Activated T-cell treated with anti-CD3 and anti-CD28 coated beads, Interleukin-2, amount 50 U/mL, for 4 hours (primary cell): ENCODE results near the gene UBE2E1. TPM values are rescaled to one million over a fixed set of nuclear protein-coding genes. Genes with fewer than 3 reads are reported as not detected.
"Not testable (repeated sequence)": the region's sequence is repeated elsewhere in the genome, so short reads cannot be mapped to it uniquely, and the experiment has no call there.

Source experiments
- ATAC-seq, 2 donors: fragments of 200-7000 bp; cut with Tn5 transposase; one replicate each; pipeline ENCODE4 v1.10.0; 2021
- DNase-seq: peaks from one replicate; pipeline ENCODE4 v3.0.0-alpha.2; 2020
- H3K27me3 Mint-ChIP-seq: one replicate; pipeline ENCODE4 v1.8.0; 2021; ENCODE audit warnings: low read depth, mixed read lengths
- H3K36me3 Mint-ChIP-seq: one replicate; pipeline ENCODE4 v1.8.0; 2022; ENCODE audit warnings: mixed read lengths; ENCODE audit not compliant: insufficient read depth
- H3K4me1 Mint-ChIP-seq: one replicate; pipeline ENCODE4 v1.8.0; 2021; ENCODE audit warnings: low read depth, mixed read lengths
- H3K4me3 Mint-ChIP-seq: one replicate; pipeline ENCODE4 v1.8.0; 2021; ENCODE audit warnings: mild to moderate bottlenecking, moderate library complexity, mixed read lengths
- H3K9me3 Mint-ChIP-seq: one replicate; pipeline ENCODE4 v1.8.0; 2021; ENCODE audit warnings: mixed read lengths
- total RNA-seq, 3 donors: library from RNA; stranded (reverse); gene quantifications; one replicate each; pipeline ENCODE4 v1.2.1, GENCODE V29; 2021

The UBE2E1 gene
- total RNA-seq, 3 donors from 2014 or later = 52.9 to 56.3 (median 54.1) TPM

DNA sequence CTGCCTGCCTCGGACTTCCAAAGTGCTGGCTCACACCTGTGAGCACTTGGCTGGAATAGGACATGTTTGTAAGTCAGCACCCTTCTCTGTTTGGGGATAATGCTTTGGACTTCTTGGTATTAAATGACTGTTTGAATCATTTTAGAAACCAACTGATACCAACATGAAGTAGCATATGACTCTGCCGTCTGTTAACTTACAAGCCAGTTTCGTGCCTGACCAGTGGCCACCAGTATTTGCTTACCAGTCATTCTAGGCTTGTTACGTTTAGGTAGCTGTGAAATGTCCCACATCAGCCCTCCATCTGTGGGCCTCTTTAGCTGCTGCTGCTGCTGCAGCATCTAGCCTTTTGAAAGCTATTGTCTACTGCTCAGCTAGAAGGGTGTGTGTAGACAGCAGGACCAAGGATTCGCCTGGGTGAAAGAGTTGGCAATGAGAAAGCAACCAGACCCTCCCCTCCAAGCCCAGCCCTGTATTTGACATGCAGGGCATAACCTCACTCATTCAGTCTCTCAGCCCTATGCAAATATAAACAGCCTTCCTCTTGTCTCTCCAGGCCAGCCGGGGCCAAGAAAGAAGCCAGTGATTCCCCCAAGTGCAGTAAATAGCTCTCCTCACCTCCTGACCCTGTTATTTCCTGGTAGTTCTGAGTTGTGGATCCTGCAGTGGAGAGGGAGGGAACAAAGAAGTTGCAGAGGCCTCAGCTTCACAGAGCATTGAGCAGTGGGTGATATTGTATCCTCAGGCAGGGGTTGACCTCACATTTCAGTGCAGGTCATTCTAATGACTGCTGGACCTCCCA, 60.0 kb downstream of the UBE2E1 start:
- Mint-ChIP-seq H3K4me3 (no peak overlapping the region), H3K9me3 (no peaks in the 10 kb centered on the region), H3K27me3 (no peaks in the 10 kb centered on the region), H3K4me1 (peaks cover 43% of the 10 kb centered on the region), H3K36me3 (peaks cover 12% of the 10 kb centered on the region)
- DNase-seq = no peak
- ATAC-seq = no peak

DNA sequence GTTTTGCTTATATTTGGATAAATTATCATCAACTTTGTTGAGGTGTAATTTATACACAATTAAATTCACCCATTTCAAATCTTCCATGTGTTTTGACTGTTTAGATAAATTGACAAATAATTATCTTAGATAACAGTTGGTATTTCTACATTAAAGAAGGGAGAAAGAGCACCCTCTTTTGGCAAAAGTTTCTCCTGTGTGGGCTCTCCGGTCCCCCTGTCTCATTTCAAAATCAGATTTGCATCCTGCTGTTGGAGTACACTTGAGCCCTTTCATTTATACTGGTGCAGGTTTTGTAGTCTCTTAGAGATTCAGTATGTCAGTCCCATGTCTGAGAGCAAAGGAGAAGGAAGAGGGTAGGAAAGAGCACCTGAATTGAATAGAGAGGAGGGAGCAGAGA, 61.6 kb downstream of the UBE2E1 start:
- Mint-ChIP-seq H3K36me3 (peaks cover 6% of the 10 kb centered on the region), H3K9me3 (no peaks in the 10 kb centered on the region), H3K4me3 (no peak overlapping the region), H3K27me3 (no peaks in the 10 kb centered on the region), H3K4me1 (peaks cover 29% of the 10 kb centered on the region)
- DNase-seq (no peak), ATAC-seq (no peak)

DNA sequence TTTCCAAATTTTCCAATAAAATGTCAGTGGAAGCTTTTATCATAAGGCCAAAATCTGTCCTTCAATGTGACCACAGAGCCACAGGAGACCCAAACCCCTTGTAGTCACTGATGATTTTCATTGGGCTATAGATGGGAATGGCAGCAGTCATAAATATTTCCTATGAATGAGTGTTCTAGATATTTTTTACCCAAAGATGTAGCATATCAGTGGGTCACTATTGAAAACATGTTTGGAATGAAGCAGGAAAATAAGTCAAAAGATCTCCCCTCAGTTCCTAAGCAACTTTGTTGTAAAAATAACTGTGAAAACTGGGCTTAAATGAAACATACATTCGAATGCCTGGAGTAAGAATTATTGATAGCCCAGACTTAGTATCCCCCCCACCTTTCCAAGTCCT, 62.1 kb downstream of the UBE2E1 start:
- H3K36me3 Mint-ChIP-seq = peaks cover 6% of the 10 kb centered on the region
- no peak overlapping the region for H3K4me3 Mint-ChIP-seq
- DNase-seq (no peak), ATAC-seq (no peak)
- H3K4me1 Mint-ChIP-seq = peaks cover 29% of the 10 kb centered on the region
- H3K27me3 Mint-ChIP-seq = no peaks in the 10 kb centered on the region
- no peaks in the 10 kb centered on the region for H3K9me3 Mint-ChIP-seq

DNA sequence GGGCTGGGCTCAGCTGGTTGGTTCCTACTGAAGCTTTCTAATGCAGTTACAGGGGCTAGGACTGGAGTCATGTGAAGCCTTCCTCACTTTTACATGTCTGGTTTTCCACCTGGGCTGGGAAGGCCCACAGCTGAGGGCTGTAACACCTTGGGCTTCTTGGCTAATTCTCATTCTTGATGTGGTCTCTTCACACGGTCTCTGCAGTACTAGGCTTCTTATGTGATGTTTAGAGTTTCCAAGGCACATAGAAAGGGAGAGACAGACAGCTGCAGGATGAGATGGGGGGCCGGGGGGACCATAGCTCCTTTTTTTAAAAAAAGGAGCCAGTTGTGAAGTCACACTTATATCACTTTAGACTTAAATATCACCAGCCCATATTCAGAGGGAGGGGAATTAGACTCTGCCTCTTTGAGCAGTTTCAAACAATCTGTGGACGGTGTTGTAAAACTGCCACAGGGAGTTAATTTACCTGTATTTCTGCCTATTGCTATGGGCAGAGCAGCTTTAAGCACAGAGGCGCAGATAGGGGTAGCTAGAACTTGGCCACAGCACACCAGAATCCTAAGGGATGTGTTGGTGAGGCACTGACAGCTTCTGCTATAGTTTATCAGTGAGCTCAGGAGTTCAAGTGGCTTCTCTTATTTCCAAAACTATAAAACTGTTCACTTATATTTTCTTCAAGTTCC, 64.4 kb downstream of the UBE2E1 start:
- Mint-ChIP-seq H3K36me3 (no peaks in the 10 kb centered on the region), H3K4me3 (no peak overlapping the region), H3K27me3 (no peaks in the 10 kb centered on the region), H3K9me3 (no peaks in the 10 kb centered on the region), H3K4me1 (peaks cover 32% of the 10 kb centered on the region)
- no peak for ATAC-seq
- DNase-seq = no peak

DNA sequence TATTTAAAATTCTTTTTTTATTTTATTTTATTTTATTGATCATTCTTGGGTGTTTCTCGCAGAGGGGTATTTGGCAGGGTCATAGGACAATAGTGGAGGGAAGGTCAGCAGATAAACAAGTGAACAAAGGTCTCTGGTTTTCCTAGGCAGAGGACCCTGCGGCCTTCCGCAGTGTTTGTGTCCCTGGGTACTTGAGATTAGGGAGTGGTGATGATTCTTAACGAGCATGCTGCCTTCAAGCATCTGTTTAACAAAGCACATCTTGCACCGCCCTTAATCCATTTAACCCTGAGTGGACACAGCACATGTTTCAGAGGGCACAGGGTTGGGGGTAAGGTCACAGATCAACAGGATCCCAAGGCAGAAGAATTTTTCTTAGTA, 64.9 kb downstream of the UBE2E1 start:
- not testable (repeated sequence) for H3K4me3 Mint-ChIP-seq, ATAC-seq, H3K36me3 Mint-ChIP-seq, H3K27me3 Mint-ChIP-seq, H3K9me3 Mint-ChIP-seq, DNase-seq
- peaks cover 27% of the 10 kb centered on the region for H3K4me1 Mint-ChIP-seq

DNA sequence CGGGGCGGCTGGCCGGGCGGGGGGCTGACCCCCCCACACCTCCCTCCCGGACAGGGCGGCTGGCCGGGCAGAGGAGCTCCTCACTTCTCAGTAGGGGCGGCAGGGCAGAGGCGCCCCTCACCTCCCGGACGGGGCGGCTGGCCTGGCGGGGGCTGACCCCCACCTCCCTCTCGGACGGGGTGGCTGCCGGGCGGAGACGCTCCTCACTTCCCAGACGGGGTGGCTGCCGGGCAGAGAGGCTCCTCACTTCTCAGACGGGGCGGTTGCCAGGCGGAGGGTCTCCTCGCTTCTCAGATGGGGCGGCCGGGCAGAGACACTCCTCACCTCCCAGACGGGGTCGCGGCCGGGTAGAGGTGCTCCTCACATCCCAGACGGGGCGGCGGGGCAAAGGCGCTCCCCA, 65.6 kb downstream of the UBE2E1 start:
- H3K4me3 Mint-ChIP-seq, H3K36me3 Mint-ChIP-seq, H3K9me3 Mint-ChIP-seq, DNase-seq, ATAC-seq, H3K27me3 Mint-ChIP-seq: not testable (repeated sequence)
- peaks cover 27% of the 10 kb centered on the region for H3K4me1 Mint-ChIP-seq

DNA sequence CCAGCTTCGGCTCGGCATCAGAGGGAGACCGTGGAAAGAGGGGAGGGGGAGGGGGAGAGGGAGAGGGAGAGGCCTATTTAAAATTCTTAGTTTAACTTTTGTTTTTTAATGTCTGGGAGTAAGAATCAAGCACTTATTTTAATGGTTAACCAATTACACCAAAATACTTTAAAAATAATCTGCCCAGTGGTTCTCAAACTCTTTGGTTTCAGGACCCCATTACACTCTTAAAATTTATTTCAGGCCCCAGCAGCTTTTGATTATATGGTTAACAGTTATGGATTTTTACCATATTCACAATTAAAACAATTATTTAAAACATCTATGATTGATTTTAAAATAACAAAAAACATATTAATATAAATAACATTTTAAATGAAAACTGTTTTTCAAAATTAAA, 66.6 kb downstream of the UBE2E1 start:
- ATAC-seq (no peak), DNase-seq (no peak)
- Mint-ChIP-seq H3K36me3 (no peaks in the 10 kb centered on the region), H3K4me1 (peaks cover 27% of the 10 kb centered on the region), H3K4me3 (no peak overlapping the region), H3K9me3 (no peaks in the 10 kb centered on the region), H3K27me3 (no peaks in the 10 kb centered on the region)

DNA sequence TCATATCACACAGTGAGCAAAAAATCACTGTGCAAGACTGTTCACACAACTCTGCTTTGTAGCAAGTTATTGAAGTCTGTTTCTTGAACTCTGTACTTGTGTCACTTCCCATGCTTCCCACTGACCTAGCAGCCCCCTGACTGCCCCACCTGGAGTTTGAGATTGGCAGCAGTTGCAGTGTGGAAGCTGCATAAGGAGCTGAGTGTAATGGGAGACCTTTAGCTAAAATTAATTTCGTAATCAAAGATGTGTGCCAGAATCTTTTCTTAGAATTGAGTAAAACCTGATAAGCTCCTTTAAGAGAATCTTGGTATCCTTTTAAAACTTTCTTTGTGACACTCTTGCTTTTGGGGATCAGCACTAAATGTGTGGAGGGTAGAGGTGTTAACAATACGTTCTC, 68.2 kb downstream of the UBE2E1 start:
- Mint-ChIP-seq H3K4me1 (peaks cover 22% of the 10 kb centered on the region), H3K36me3 (no peaks in the 10 kb centered on the region), H3K27me3 (no peaks in the 10 kb centered on the region), H3K9me3 (no peaks in the 10 kb centered on the region), H3K4me3 (no peak overlapping the region)
- no peak for DNase-seq
- ATAC-seq = no peak

DNA sequence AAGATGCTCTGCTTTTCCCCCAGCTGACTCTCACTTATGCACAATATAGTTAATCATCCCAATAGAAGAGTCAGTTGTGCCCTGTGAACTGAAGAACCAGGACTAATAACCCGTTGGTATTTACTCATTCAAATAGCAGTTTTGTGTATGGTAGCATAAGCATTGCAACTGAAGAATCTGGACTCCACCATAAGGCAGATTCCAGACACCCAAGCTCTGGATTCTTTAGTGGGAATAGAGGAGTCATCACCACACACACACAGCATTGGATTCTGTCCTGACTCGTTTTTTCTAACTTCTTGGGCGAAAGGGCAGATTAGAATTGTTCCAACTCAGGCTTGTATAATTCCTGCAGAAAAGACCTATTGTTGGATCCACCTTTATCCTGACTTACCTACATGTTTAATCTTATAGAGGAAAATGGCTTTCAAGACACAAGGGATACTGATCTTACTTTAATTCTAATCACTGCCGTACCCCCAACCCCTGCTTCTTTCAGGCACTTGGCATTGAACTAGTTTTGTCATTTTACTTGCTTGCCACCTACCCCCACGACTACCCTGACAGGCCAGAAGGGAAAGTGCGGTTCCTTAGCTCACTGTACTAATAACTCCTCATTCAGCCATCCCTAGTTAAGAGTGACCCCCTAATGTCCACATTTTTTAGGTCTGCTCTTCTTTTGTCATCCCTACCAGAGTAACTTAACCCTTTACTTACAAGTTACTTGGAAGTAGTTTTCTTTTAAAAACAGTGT, 68.8 kb downstream of the UBE2E1 start:
- H3K27me3 Mint-ChIP-seq = no peaks in the 10 kb centered on the region
- H3K9me3 Mint-ChIP-seq = no peaks in the 10 kb centered on the region
- no peaks in the 10 kb centered on the region for H3K36me3 Mint-ChIP-seq
- ATAC-seq (no peak), DNase-seq (no peak)
- H3K4me1 Mint-ChIP-seq = peaks cover 24% of the 10 kb centered on the region
- H3K4me3 Mint-ChIP-seq = no peak overlapping the region

DNA sequence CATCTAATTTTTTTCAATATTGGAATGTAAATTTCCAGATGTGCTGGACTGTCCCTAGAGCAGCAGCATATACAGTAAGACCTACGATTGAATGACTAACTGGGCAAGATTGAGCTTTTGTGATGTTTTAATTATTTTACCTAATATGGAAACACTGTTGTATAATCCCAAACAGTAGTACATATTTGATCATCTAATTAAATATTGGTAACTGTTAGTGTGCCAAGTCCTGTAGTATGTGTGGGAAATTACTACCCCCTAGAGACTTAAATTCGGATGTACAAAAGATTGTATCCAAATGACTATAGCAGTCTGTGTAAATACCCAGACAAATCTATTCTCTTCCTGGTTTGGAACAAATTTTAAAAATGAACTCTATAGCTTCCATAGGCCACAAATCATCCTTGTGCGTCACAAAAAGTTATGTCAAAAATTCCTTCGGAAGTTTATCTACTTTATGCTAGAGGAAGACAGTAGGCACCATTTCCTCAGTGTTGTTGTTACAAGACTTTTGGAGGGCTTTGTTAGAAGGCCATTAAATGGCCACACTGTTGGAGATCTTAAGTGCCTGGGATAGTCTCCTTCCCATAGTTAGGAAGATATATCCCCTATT, 69.5 kb downstream of the UBE2E1 start:
- Mint-ChIP-seq H3K36me3 (no peaks in the 10 kb centered on the region), H3K4me3 (no peak overlapping the region), H3K27me3 (no peaks in the 10 kb centered on the region), H3K9me3 (no peaks in the 10 kb centered on the region), H3K4me1 (peaks cover 24% of the 10 kb centered on the region)
- no peak for ATAC-seq
- no peak for DNase-seq

DNA sequence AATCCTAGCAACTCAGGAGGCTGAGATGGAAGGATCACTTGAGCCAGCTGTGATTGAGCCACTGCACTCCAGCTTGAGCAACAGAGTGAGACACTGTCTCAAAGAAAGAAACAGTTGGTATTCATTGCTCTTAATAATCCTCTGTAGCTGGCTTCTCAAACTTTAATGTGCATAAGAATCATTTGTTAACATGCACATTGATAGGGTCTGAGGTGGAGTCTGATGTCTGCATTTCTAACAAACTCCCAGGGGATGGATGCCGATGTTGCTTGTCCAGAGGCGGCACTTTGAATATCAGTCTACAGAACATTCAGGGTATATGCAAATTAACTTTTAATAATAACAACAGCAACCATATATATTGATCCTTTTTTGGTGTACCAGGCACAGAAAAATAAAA, 71.2 kb downstream of the UBE2E1 start:
- Mint-ChIP-seq H3K27me3 (no peaks in the 10 kb centered on the region), H3K4me1 (peaks cover 35% of the 10 kb centered on the region), H3K4me3 (no peak overlapping the region), H3K9me3 (no peaks in the 10 kb centered on the region), H3K36me3 (peaks cover 6% of the 10 kb centered on the region)
- ATAC-seq (no peak), DNase-seq (no peak)

DNA sequence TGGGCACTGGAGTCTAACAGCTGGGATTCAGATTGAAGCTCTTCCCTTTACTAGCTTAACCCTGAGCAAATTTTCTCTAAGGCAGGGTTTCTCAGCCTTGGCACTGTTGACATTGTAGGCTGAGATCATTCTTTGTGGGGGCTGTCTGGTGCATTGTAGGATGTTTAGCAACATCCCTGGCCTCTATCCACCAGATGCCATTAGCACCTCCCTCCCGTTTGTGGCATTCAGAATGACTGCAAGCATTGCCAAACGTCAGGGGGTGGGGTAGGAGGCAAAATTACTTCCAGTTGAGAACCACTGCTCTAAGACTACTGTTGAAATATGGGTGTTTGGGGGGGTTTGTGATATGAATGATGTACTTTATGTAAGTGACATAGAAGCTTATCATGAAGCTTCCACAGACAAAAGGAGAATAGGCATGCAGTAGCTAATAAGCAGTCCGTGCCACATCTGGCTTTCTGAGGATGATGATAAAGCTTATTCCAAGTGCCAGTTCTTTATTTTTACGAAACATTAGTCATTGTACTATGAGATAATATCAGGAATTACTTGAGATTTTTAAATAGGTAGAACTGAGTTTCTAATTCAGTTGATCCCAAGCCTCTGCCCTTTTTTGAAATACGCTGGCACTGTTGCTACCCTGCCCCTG, 71.7 kb downstream of the UBE2E1 start:
- no peak overlapping the region for H3K4me3 Mint-ChIP-seq
- peaks cover 6% of the 10 kb centered on the region for H3K36me3 Mint-ChIP-seq
- H3K27me3 Mint-ChIP-seq = no peaks in the 10 kb centered on the region
- H3K9me3 Mint-ChIP-seq = no peaks in the 10 kb centered on the region
- ATAC-seq (no peak), DNase-seq (no peak)
- peaks cover 35% of the 10 kb centered on the region for H3K4me1 Mint-ChIP-seq

DNA sequence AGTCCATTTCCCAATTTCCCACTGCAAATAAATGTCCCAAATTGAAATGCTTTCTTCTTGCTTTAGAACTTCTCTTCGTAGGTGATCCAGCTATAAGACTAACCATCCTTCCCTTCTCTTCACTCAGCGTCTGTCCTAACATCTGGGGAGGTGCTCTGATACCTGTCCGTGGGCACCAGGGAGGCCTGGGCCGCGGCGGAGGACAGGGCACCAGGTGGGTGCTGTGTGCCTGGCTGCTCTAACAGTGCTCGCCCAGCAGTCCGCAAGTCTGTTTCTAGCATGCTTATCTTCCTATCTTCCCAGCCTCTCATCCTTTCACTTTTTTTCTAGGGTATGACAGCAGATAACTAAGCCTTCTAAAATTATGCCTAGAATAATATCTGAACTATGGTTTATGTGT, 73.7 kb downstream of the UBE2E1 start:
- Mint-ChIP-seq H3K36me3 (peaks cover 6% of the 10 kb centered on the region), H3K9me3 (no peaks in the 10 kb centered on the region), H3K4me3 (no peak overlapping the region), H3K27me3 (no peaks in the 10 kb centered on the region), H3K4me1 (peaks cover 30% of the 10 kb centered on the region)
- ATAC-seq (no peak), DNase-seq (no peak)
